EL (cell line): Measurements from ENCODE around the gene ASPHD2.
"Not testable (repeated sequence)": the region's sequence is repeated elsewhere in the genome, so short reads cannot be mapped to it uniquely, and the experiment has no call there.

ENCODE experiments used
- DNase-seq: peaks from one replicate; pipeline ENCODE4 v3.0.0-alpha.2; 2016

ASPHD2 gene

DNA sequence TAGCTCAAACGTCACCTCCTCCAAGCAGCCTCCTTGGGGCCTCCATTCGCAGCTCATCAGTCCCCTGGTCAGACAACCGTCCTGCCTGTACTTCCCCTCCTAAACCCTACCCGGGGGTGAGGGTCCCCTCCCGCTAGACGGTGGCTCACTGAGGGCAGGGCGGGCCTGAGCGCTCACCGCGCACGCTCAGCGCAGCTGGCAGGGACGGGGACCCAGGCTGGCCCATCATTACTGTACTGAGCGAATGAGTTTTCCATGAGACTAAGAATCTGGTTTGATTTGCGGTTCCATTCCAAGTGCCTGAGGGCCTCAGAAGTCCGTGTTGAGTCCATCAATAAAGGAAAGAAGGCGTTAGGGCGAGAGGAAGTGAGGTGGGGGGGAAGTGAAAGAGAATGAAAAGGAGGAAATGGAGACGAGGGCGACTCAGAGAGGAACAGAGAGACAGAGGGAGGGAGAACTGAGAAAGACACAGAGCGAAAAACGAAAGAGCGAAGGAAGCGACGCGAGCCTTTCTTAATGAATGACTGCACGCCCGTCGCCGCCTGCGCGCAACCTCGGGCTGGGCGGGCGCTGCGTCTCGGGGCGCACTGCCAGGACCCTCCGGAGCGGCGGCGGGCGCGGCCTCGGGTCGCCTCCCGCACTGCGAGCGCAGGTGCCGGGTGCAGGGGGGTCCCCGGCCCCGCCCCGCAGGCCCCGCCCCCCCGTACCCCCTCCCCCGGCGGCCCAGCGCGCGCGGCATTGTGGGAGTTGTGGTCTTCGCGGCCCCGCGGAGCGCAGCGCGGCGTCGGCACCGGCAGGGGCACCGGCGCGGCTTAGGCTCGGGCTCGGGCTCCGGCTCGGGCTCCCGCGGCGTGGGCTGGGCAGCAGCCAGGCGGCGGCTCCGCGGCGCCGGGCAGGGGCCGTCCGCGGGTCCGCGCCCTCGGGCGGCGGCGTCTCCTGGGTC is at the start of gene ASPHD2:
ASPHD2 (plus strand) TSS at position 746 of the 943 bp plus-strand sequence. CDS start 4,356 bp downstream, outside the sequence.
- DNase-seq = peak; percentile 71

GRCh38 chr22:26380072-26380830 is 48.8 kb upstream of the ASPHD2 start:
- DNase-seq = no peak

GRCh38 chr22:26382782-26383181 is 46.3 kb upstream of the ASPHD2 start:
- no peak for DNase-seq

DNA sequence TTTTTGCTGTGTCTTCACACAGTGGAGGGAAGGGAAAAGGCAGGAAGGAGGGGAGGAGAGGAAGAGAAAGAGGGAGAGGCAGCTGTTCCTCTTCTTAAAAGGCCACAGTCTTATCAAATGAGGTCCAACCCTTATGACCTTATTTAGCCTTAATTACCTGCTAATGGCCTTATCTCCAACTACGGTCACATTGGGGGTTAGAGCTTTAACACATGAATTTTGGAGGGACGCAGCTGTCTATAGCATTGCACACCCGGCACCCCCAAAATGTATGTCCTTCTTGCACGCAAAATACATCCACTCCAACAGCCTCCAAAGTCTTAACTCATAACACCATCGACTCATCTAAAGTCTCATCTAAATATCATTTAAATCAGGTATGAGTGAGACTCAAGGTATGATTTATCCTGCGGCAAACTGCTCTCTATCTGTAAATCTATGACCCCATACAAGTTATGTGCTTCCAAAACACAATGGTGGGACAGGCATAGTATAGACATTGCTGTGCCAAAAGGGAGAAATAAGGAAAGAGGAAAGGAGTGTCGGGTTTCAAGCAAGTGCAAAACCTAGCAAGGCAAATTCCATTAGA is 45.0 kb upstream of the ASPHD2 start:
- DNase-seq = no peak

GRCh38 chr22:26385164-26385563 is 43.9 kb upstream of the ASPHD2 start:
- no peak for DNase-seq

GRCh38 chr22:26389125-26389524 is 39.9 kb upstream of the ASPHD2 start:
- no peak for DNase-seq

DNA sequence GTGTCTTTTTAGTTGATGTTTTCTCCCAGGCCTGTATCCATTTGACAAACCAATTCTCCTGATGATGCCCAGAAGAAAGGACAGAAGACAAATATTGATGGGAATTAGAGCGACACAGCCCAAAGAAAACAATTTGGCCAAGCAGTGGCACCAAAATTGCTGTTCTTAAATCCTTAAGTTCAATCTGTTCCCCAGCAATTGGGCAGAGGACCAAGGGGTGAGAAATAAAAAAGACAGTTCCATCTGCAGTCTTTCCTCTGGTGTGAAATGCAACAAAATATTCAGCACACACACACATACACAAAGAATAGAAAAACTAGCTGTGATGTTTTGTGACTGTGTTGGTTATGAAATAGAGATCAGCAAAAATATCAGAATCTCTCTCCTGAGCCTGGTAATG is 38.0 kb upstream of the ASPHD2 start:
- no peak for DNase-seq

GRCh38 chr22:26391623-26392022 is 37.4 kb upstream of the ASPHD2 start:
- no peak for DNase-seq

- DNase-seq = no peak
Measured at GRCh38 chr22:26393929-26394328, 35.1 kb upstream of the ASPHD2 start.

DNA sequence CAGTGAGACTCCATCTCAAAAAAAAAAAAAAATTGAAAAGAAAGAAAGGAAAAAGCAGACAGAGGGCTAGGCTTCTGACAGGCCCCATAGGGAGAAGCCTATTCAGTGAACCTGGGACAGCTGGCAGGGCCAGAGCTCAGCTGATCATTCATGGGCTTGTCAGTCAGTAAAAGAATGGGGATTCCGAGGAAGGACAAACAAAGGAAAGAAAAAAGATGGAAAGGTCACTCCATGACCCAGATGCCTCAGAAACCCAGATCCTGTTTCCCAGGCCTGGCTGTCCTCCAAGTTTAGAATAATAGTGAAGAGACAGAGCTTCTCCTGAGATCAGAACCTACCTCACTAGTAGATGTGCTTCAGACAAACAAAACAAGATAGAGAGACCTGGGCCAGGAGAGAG is 34.3 kb upstream of the ASPHD2 start:
- no peak for DNase-seq

DNA sequence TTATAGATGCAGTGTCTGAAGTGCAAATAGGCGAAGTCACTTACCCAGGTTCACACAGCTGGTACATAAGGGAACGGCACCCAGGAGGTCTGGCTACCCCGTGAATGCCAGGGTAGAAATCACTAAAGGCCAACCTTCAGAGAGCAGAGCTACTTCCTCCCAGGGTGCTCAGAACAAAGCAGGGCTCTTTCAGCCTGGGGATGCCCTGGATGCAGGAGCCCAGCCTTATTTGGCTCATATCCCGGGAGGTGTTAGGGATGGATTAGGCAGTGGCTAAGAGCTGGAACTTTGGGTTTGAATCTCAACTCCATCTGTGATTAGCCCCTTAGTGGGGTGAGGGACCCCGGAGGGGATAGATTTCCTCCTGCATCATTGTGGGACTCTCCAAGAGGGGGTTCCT is 33.1 kb upstream of the ASPHD2 start:
- DNase-seq = no peak

GRCh38 chr22:26398741-26399153 is 30.3 kb upstream of the ASPHD2 start:
- peak; percentile 73 for DNase-seq

DNA sequence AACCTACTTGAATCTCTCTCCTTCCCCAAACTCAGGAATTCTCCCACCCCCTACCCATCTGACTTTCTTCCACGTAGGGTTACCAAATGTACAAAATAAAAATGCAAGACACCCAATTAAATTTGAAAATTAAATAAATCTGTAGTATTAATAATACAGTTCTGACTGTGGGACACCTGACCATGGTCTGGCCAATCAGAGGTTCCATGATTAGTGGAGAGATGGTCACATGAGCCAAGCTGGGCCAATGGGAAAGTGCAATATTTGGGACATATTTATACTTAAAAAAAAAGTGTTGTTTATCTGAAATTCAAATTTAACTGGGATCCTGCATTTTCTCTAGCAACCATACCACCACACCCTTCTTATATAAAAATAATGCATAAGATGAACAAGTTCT is 29.8 kb upstream of the ASPHD2 start:
- no peak for DNase-seq

- DNase-seq = peak; percentile 13
Measured at GRCh38 chr22:26401726-26402125, 27.3 kb upstream of the ASPHD2 start.

- no peak for DNase-seq
Measured at GRCh38 chr22:26404851-26405421, 24.1 kb upstream of the ASPHD2 start.

DNA sequence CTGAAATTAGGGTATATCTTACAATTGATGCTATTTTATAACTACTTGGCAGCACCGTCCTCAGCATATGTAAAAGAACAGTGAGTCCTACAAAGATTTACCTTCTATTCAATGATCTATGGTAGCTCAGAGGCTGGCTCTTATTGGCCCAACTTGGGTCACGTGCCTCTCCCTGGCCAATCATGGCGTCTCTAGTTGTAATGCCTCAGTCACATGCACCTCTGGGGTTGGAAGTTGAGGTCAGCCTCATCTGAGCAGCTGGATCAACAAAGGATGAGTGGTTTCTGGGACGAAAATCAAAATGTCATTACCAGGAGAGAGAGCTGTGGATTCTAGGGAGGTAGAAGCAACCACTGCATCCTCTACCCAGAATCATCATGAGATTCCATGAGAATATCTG is 22.9 kb upstream of the ASPHD2 start:
- peak; percentile 20 for DNase-seq

- not testable (repeated sequence) for DNase-seq
Measured at GRCh38 chr22:26408562-26409220, 20.4 kb upstream of the ASPHD2 start.

DNA sequence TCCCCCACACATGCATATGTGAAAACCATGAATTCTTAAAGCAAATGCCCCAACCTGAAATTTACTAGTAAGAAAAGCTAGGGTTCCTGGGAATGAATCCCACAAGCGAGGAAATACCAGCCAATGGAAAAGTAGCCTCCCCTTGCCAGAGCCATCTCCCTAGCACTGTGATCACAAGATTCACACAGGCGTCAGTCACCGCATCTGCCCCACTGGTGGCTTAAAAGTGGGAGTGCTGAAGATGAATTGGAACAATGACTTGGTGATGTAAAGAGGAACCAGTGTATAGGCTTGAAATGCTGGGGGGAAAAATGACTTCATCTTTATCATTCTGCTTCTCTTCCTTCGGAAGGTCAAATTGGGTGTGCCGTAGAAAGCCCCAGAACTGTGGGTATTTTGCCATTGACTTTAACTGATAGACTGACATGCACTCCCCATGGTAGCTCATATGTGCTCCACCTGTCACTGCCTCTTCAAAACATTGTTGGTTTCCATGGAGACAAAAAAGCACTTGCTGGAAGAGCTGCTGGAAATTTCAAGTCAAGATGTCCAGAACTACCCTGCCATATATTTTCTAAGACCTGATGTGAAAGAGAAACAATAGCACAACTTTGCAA is 19.2 kb upstream of the ASPHD2 start:
- no peak for DNase-seq

- no peak for DNase-seq
Measured at GRCh38 chr22:26410386-26410785, 18.7 kb upstream of the ASPHD2 start.

GRCh38 chr22:26414347-26414746 is 14.7 kb upstream of the ASPHD2 start:
- DNase-seq = no peak

DNA sequence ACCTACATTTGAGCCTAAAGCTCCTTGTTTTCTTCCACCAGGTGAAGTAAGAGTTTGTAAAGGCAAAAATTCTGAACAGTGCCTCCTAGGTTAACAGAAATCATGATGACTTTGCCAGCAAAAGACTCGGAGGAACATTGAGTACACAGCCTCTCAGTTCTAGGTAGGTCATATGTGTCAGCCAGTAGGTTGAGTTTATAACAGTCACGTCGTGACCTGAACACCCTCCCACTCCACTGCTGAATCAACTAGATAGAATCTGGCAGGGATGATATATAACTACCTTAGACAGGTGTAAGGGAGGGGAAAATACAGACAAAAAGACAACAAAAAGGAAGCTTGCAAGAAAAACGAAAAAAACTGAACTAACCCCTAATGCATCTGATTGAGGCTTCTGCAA is 12.8 kb upstream of the ASPHD2 start:
- no peak for DNase-seq

DNA sequence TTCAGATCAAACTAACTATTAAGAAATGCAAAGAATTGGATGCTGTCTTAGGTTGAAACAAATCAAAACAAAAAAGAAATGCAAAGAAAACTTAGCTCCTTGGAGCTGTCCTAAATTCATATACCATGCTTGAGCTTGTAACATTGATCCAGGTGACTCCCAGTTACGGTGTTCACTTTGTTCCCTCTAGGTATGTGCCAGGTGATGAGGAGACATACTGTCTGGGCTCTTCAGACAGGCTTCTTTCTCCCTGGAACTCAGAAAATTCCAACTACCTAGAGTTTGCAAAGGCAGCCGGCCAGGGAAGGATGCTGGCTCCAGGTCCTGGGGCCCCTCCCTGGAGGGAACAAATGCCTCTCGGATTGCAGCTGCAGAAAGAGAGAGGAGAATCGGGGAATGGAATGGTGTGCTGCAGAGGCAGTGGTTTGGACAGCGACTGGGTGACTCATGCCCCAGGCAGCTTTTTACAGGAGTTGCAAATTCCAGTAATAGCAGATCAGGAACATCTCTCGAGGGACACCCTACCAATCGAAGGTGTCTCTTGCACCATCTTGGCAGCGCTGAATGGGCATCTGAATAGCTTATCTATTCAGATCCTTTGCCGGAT is 12.3 kb upstream of the ASPHD2 start:
- peak; percentile 91 for DNase-seq
